Hair follicle dermal papilla cell (primary cell): ENCODE results near the gene DRAXIN. TPM values are rescaled to one million over a fixed set of nuclear protein-coding genes. Genes with fewer than 3 reads are reported as not detected.

Experiments used
- total RNA-seq: library from RNA; depleted of rRNA; stranded (reverse); fragments of >200 nt; gene quantifications from 2 replicates; pipeline ENCODE4 v1.2.3, GENCODE V29; 2012

Gene DRAXIN
- total RNA-seq: under 0.01 TPM in 1 of 2 replicates, not detected in the other

GRCh38 chr1:11691302-11691914 lies at the start of gene DRAXIN:
Gene DRAXIN, plus strand, starts transcription at chr1:11691710. Its CDS starts 14,549 bp downstream, at chr1:11706259.

GRCh38 chr1:11654137-11654938 lies 37.2 kb upstream of the DRAXIN start, which contains the start of the genes FBXO2 and FBXO44:
Gene FBXO2, minus strand, starts transcription at chr1:11654429. Its CDS starts 89 bp downstream, at chr1:11654340.
Gene FBXO44, plus strand, starts transcription at chr1:11654877. Its CDS starts 959 bp downstream, at chr1:11655836.

GRCh38 chr1:11681071-11681771 lies 10.3 kb upstream of the DRAXIN start, which contains the start of gene MAD2L2:
Gene MAD2L2, minus strand, starts transcription at chr1:11681148. Its CDS starts 547 bp downstream, at chr1:11680601.

GRCh38 chr1:11735854-11736745 lies 44.6 kb downstream of the DRAXIN start, which contains the start of gene AGTRAP:
Gene AGTRAP, plus strand, starts transcription at chr1:11736136. Its CDS starts 73 bp downstream, at chr1:11736209.

GRCh38 chr1:11761988-11762406 lies 70.5 kb downstream of the DRAXIN start, which contains the start of gene C1orf167:
Gene C1orf167, plus strand, starts transcription at chr1:11762193. Its CDS starts 2,208 bp downstream, at chr1:11764401.

Other genes starting within 250 kb of the DRAXIN start
- gene DISP3, start 212.6 kb upstream of the DRAXIN start, total RNA-seq: not detected in 2 replicates
- 1.8 and 2.4 TPM in 2 replicates for gene FBXO2, start 37.3 kb upstream of the DRAXIN start, total RNA-seq
- 24.3 and 25.8 TPM in 2 replicates for gene FBXO44, start 36.8 kb upstream of the DRAXIN start, total RNA-seq
- 8.6 and 8.9 TPM in 2 replicates for gene FBXO6, start 27.5 kb upstream of the DRAXIN start, total RNA-seq
- gene MAD2L2, start 10.6 kb upstream of the DRAXIN start, total RNA-seq: 22.3 and 32.0 TPM in 2 replicates
- 51.0 and 53.2 TPM in 2 replicates for gene AGTRAP, start 44.4 kb downstream of the DRAXIN start, total RNA-seq
- 0.32 TPM in 1 of 2 replicates, not detected in the other for gene C1orf167, start 70.5 kb downstream of the DRAXIN start, total RNA-seq
- gene MTHFR, start 114.3 kb downstream of the DRAXIN start, total RNA-seq: 30.4 and 37.6 TPM in 2 replicates
- gene CLCN6, start 114.5 kb downstream of the DRAXIN start, total RNA-seq: 25.0 and 28.5 TPM in 2 replicates
- gene NPPA, start 156.1 kb downstream of the DRAXIN start, total RNA-seq: not detected in 2 replicates
- gene NPPB, start 167.2 kb downstream of the DRAXIN start, total RNA-seq: not detected in 2 replicates
- 73.2 and 78.7 TPM in 2 replicates for gene KIAA2013, start 234.7 kb downstream of the DRAXIN start, total RNA-seq
- 242 and 251 TPM in 2 replicates for gene PLOD1, start 243.0 kb downstream of the DRAXIN start, total RNA-seq